Small intestine (tissue), 7 donors: ENCODE data around the gene MLLT1. TPM values are rescaled to one million over a fixed set of nuclear protein-coding genes. Genes with fewer than 3 reads are reported as not detected.
A peak's percentile ranks its signal among the peaks of the same experiment; 100 is the strongest.

Source experiments
- DNase-seq, 2 donors: peaks; one replicate each; pipeline versions ENCODE4 v3.0.0 to v3.0.0-alpha.2; 2013
- FAIRE-seq: peaks from 2 replicates; lab custom pipeline; 2012; peaks lifted over from hg19 to GRCh38; lab: Jason Lieb, UNC
- H3K27ac ChIP-seq, 3 donors: one replicate each; pipeline ENCODE4 v1.5.1; 2013; ENCODE audit warnings: low read length in 2 of 3, mild to moderate bottlenecking in 2 of 3, control low read depth in 1 of 3, inconsistent platforms in 1 of 3, low read depth in 1 of 3, moderate library complexity in 1 of 3
- H3K27me3 ChIP-seq, 3 donors: one replicate each; pipeline ENCODE4 v1.6.1; 2013; ENCODE audit warnings: low read length in 3 of 3, inconsistent platforms in 1 of 3; ENCODE audit not compliant: control insufficient read depth in 3 of 3, insufficient read depth in 3 of 3
- H3K36me3 ChIP-seq, 3 donors: one replicate each; pipeline ENCODE4 v1.6.1; 2013; ENCODE audit warnings: low read length in 3 of 3, inconsistent platforms in 1 of 3, low read depth in 1 of 3, mild to moderate bottlenecking in 1 of 3, moderate library complexity in 1 of 3; ENCODE audit not compliant: control insufficient read depth in 3 of 3, insufficient read depth in 2 of 3
- H3K4me1 ChIP-seq, 3 donors: one replicate each; pipeline ENCODE4 v1.6.1; 2013; ENCODE audit warnings: low read length in 2 of 3, inconsistent platforms in 1 of 3, low read depth in 1 of 3, mild to moderate bottlenecking in 1 of 3, moderate library complexity in 1 of 3; ENCODE audit not compliant: control insufficient read depth in 3 of 3, insufficient read depth in 2 of 3
- H3K4me3 ChIP-seq, 3 donors: one replicate each; pipeline ENCODE4 v1.5.1; 2013; ENCODE audit warnings: low read length in 3 of 3, control low read depth in 1 of 3, inconsistent platforms in 1 of 3, low read depth in 1 of 3, mild to moderate bottlenecking in 1 of 3, moderate library complexity in 1 of 3
- H3K9me3 ChIP-seq, 2 donors: one replicate each; pipeline ENCODE4 v1.6.1; 2013; ENCODE audit warnings: low read depth in 1 of 2, low read length in 1 of 2; ENCODE audit not compliant: control insufficient read depth in 2 of 2, insufficient read depth in 1 of 2
- WGBS, 3 donors: extraction: QIAGEN DNeasy Blood & Tissue Kit; methylation state at CpG; one replicate each; pipeline ENCODE4 v1.1.7; 2013; 5-methylcytosine and 5-hydroxymethylcytosine counted together
- polyA plus RNA-seq, 4 donors: library from polyadenylated mRNA; stranded (reverse) in 3 of 4; unstranded in 1 of 4; fragments of 200-250 nt in 3 of 4; fragments of 120-200 nt in 1 of 4; gene quantifications; one replicate each; pipeline versions ENCODE4 v1.2.1 to v1.2.3, GENCODE V29; 2013
- donor health status: healthy with polysubstance abuse.
- donor health status: control.
- donor health status: control.
- donor health status: Bipolar disorder and iron deficiency.
- donor health status: healthy.

Gene MLLT1
- polyA plus RNA-seq, 4 donors: 15.1 to 42.2 (median 21.9) TPM

DNA sequence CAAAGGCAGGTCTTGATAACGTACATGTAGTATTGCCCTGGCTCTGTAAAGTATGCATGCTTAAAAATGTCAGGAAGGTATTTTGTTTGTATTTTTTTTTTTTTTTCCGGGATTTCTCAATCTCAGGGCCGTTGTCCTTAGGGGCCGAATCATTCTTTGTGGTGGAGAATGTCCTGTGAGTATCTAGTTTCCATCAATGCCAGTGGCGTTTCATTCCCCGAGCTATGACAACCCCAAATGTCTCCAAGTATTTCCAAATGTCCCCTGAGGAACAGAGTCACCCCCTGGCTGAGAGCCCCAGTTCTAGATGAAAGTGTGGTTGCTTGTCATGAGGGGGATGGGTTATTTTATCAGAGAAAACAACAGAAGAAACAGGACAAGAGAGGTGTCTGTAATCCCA lies 75.6 kb downstream of the MLLT1 start:
- Histone ChIP-seq H3K27me3 (no peaks in the 10 kb centered on the region), H3K4me3 (no peak overlapping the region), H3K27ac (no peak overlapping the region), H3K9me3 (no peaks in the 10 kb centered on the region), H3K4me1 (peaks cover 0 to 5% (median 0%) of the 10 kb centered on the region in 3 donors), H3K36me3 (no peaks in the 10 kb centered on the region)
- FAIRE-seq (no peak), DNase-seq (no peak)
- WGBS, 3 donors: 62 to 72% (median 63%) methylated on average over 6 of the region's 6 CpGs

DNA sequence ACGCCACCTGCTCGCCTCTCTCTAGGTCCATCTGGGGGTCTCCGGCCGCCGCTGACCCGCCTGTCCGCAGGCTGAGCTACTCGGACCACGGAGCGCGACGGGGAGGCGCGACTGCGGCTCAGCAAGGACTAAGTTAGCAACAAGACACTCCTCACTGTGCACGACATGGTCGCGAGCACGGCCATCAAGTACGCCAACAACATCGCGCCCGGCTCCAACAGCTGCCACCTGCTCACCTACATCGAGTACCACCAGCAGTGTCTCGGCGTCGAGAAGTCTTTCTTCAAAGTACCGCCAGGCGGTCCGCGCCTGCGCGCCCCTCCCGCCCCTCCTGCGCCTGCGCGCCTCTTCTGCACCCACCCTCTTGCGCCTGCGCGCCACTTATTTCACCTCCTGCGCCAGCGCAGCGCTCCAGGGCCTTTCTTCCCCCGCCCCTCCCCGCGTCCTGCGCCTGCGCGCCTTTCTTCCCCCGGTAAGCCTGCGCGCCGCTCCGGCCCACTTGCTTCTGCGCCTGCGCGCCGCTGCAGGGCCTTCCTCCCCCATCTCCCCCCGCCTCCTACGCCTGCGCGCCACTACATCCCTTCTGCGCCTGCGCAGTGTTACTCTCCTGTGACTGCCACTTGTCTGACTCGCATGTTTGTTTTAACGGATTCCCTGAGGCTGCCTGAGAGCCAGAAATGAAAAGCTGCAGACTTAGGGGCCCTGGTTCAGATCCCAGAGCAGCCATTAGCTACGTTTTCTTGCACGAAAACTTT lies 80.4 kb downstream of the MLLT1 start:
- DNase-seq (peak; percentile 100), FAIRE-seq (no peak)
- Histone ChIP-seq H3K27ac (peak overlapping the region in 2 of 3 donors; percentile 59 to 72), H3K4me1 (peaks cover 0 to 12% (median 2%) of the 10 kb centered on the region in 3 donors), H3K27me3 (no peaks in the 10 kb centered on the region), H3K9me3 (peaks cover 0 to 9% of the 10 kb centered on the region in 2 donors), H3K36me3 (peaks cover 0 to 3% (median 0%) of the 10 kb centered on the region in 3 donors), H3K4me3 (peak overlapping the region; percentile 26 to 85 (median 61))
- WGBS, 3 donors: 0 to 1% (median 1%) methylated on average over 60 to 68 of the region's 68 CpGs

DNA sequence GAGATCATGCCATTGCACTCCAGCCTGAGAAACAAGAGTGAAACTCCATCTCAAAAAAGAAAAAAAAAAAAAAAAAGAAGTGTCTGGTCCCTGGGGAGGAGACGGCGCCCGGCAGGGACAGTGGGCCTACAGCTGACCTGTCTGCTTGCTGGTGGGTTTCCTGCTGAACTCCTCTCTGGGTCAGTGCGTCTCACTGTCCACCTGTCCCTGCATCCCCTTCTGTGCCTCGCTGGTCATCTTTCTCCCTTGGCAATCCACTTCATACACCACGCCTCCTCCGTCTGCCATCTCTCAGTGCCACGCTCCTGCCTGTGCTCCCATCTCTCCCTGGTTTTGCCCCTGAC lies 80.9 kb downstream of the MLLT1 start:
- 5 to 39% (median 21%) methylated on average over 5 to 8 of the region's 8 CpGs for WGBS, 3 donors
- Histone ChIP-seq H3K36me3 (peaks cover 0 to 3% (median 0%) of the 10 kb centered on the region in 3 donors), H3K27me3 (no peaks in the 10 kb centered on the region), H3K27ac (no peak overlapping the region), H3K4me3 (peak overlapping the region; percentile 26 to 85 (median 61)), H3K9me3 (peaks cover 0 to 14% of the 10 kb centered on the region in 2 donors), H3K4me1 (peaks cover 0 to 12% (median 2%) of the 10 kb centered on the region in 3 donors)
- FAIRE-seq (no peak), DNase-seq (no peak)

DNA sequence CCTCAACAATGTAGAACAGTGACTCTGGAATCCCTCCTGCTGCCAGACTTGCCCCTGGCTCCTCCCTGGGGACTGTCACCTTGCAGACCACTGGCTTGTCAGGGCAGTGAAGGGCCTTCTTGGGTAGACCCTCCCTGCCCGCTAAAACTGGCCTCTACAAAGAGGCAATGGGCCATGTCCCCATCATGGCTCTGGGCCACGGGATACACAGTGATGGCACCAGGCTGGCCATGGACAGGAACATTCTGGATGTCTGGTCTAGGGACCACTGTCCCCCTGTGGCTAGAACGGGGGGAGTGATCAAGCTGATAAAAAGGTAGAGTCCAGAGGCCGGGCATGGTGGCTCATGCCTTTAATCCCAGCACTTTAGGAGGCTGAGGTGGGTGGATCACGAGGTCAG lies 83.4 kb downstream of the MLLT1 start:
- Histone ChIP-seq H3K4me1 (peaks cover 0 to 12% (median 2%) of the 10 kb centered on the region in 3 donors), H3K4me3 (no peak overlapping the region), H3K9me3 (peaks cover 0 to 35% of the 10 kb centered on the region in 2 donors), H3K27me3 (no peaks in the 10 kb centered on the region), H3K27ac (no peak overlapping the region), H3K36me3 (peaks cover 0 to 3% (median 0%) of the 10 kb centered on the region in 3 donors)
- FAIRE-seq: no peak
- WGBS, 3 donors: 87 to 100% (median 89%) methylated on average over 5 of the region's 5 CpGs
- DNase-seq: no peak

DNA sequence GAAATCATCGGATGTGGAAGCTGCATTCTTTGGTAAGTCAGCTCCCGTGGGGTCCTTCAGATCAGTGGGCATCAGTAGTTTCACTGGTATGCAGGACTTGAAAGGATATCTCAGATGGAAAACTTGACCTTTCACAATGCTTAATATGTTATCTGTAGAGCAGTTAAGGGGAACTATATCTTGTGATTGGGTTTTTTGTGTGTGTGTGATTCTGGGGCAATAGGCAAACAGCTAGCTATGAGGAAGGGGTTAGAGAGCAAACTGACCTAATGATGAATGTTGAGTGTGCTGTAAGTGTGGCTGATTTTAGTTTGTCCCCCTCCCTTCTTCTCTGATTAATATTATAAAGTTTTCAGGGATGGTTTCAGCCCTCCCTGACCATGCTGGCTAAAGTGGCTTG lies 91.0 kb downstream of the MLLT1 start:
- no peak for FAIRE-seq
- Histone ChIP-seq H3K9me3 (peaks cover 1 to 63% of the 10 kb centered on the region in 2 donors), H3K36me3 (no peaks in the 10 kb centered on the region), H3K27me3 (peaks cover 0 to under 1% (median 0%) of the 10 kb centered on the region in 3 donors), H3K4me3 (no peak overlapping the region), H3K27ac (no peak overlapping the region), H3K4me1 (no peaks in the 10 kb centered on the region)
- WGBS, 3 donors: 95 to 98% (median 97%) methylated on average over 2 of the region's 2 CpGs
- DNase-seq: no peak

DNA sequence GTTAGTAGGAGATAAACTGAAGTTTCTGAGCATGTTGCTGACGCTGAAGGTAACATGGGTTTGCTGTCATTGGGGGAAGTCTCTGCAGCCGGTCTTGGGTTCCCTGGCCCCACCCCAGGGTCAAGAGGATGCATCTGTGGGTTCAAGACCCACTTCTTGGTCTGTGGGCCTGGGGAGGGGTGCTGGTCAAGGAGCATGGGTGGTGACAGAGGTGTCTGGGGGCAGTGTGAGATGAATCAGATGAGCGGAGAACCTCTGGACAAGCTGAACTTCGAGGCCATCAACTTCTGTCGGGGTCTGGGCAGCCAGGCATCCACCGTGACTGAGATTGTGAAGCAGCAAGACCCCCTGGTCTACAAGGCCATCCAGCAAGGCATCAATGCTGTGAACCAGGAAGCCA lies 92.4 kb downstream of the MLLT1 start:
- Histone ChIP-seq H3K27ac (no peak overlapping the region), H3K4me1 (no peaks in the 10 kb centered on the region), H3K36me3 (no peaks in the 10 kb centered on the region), H3K9me3 (peaks cover 1 to 62% of the 10 kb centered on the region in 2 donors), H3K27me3 (peaks cover 0 to 3% (median 2%) of the 10 kb centered on the region in 3 donors), H3K4me3 (no peak overlapping the region)
- FAIRE-seq (no peak), DNase-seq (no peak)
- WGBS, 3 donors: 84 to 94% (median 93%) methylated on average over 6 of the region's 6 CpGs

DNA sequence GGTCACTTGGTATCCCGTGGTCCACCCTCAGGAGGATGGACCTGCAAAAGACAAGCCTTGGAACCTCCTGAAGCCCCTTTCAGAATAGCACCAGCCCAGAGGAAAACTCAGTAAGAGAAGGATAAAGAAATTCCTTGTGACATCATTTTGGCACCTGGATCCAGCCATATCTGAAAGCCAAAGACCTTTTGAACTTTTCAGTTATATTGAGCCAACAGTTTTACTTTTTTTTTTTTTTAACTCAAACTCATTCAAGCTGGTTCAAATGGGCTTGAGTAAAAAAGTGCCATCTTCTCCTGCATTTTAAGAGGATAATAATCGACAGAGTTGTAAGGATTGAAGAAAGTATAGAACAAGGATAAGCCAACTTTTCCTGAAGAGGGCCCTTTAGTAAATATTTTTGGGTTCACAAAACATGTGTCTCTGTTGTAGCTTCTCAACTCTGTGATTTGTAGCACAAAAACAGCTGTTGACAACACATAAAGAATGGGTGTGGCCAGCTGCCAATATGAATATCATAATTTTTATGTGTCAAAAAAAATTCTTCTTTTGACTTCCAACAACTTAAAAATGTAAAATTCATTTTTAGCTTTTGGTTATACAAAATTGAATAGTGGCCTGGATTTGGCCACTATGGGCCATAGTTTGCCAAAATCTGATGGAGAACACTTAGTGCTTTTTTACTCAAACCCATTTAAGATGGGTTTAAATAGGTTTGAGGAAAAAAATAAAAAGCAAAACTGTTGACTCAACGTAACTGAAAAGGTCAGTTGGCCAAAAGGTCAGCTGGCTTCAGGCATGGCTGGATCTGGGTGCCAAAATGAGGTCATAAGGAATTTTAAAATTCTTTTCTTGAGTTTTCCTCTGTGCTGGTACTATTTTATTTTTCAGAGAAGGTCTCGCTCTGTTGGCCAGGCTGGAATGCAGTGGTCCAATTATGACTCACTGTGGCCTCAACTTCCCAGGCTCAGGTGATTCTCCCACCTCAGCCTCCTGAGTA lies 93.6 kb downstream of the MLLT1 start:
- Histone ChIP-seq H3K36me3 (no peaks in the 10 kb centered on the region), H3K27me3 (peaks cover 0 to 3% (median 2%) of the 10 kb centered on the region in 3 donors), H3K9me3 (peaks cover 1 to 52% of the 10 kb centered on the region in 2 donors), H3K4me3 (no peak overlapping the region), H3K4me1 (no peaks in the 10 kb centered on the region), H3K27ac (no peak overlapping the region)
- no peak for FAIRE-seq
- no peak for DNase-seq
- 64 to 71% (median 69%) methylated on average over 4 of the region's 4 CpGs for WGBS, 3 donors
